GM10847 (cell line): ENCODE results near the gene MMP2.

Experiments
- POLR2A ChIP-seq: IDR thresholded peaks from 2 replicates; pipeline ENCODE4 v1.6.1; 2011; ENCODE audit not compliant: insufficient read length; ENCODE audit errors: extremely low read depth

The MMP2 gene

GRCh38 chr16:55478827-55479429 lies at the start of gene MMP2:
Gene MMP2, plus strand, starts transcription at chr16:55479198. Its CDS starts 282 bp downstream, at chr16:55479480.
- no peak for TF ChIP-seq POLR2A

GRCh38 chr16:55433030-55433429 lies 46.0 kb upstream of the MMP2 start:
- TF ChIP-seq POLR2A = no peak

GRCh38 chr16:55433535-55433934 lies 45.5 kb upstream of the MMP2 start:
- TF ChIP-seq POLR2A = no peak

- TF ChIP-seq POLR2A = no peak
Observed at GRCh38 chr16:55434000-55434399, 45.0 kb upstream of the MMP2 start.

- no peak for TF ChIP-seq POLR2A
Observed at GRCh38 chr16:55435387-55435786, 43.6 kb upstream of the MMP2 start.

GRCh38 chr16:55436587-55436986 lies 42.4 kb upstream of the MMP2 start:
- no peak for TF ChIP-seq POLR2A

- TF ChIP-seq POLR2A = no peak
Observed at GRCh38 chr16:55437625-55438024, 41.4 kb upstream of the MMP2 start.

GRCh38 chr16:55438281-55438680 lies 40.7 kb upstream of the MMP2 start:
- no peak for TF ChIP-seq POLR2A

GRCh38 chr16:55439101-55439690 lies 39.8 kb upstream of the MMP2 start:
- no peak for TF ChIP-seq POLR2A

- no peak for TF ChIP-seq POLR2A
Observed at GRCh38 chr16:55443434-55444346, 35.3 kb upstream of the MMP2 start.

- no peak for TF ChIP-seq POLR2A
Observed at GRCh38 chr16:55444754-55445485, 34.1 kb upstream of the MMP2 start.

- TF ChIP-seq POLR2A = no peak
Observed at GRCh38 chr16:55447231-55447630, 31.8 kb upstream of the MMP2 start.

GRCh38 chr16:55452996-55453395 lies 26.0 kb upstream of the MMP2 start:
- TF ChIP-seq POLR2A = no peak

GRCh38 chr16:55453909-55454308 lies 25.1 kb upstream of the MMP2 start:
- TF ChIP-seq POLR2A = no peak

GRCh38 chr16:55454861-55455260 lies 24.1 kb upstream of the MMP2 start:
- TF ChIP-seq POLR2A = no peak
